ENCODE data around the gene TAT.

The TAT gene

GRCh38 chr16:71524566-71525553 is 52.0 kb downstream of the TAT start:
- no peaks in the 10 kb centered on the region for H3K27me3 ChIP-seq (ENCODE audit: insufficient read depth, low read depth, severe bottlenecking)
- no peaks in the 10 kb centered on the region for H3K9me3 ChIP-seq (ENCODE audit: severe bottlenecking)
- no peak overlapping the region for H3K4me3 ChIP-seq (ENCODE audit: low read depth, low read length)
- no peak for TF ChIP-seq CTCF (IDR thresholded peaks at IDR 0.05; ENCODE audit: low read depth, low read length)
- DNase-seq: no peak
- H3K36me3 ChIP-seq: no peaks in the 10 kb centered on the region
- no peak overlapping the region for H3K27ac ChIP-seq

GRCh38 chr16:71520550-71520949 is 56.3 kb downstream of the TAT start:
- Histone ChIP-seq H3K4me3 (ENCODE audit: low read depth, low read length) (no peak overlapping the region), H3K36me3 (no peaks in the 10 kb centered on the region), H3K27ac (no peak overlapping the region), H3K9me3 (ENCODE audit: severe bottlenecking) (no peaks in the 10 kb centered on the region), H3K27me3 (ENCODE audit: insufficient read depth, low read depth, severe bottlenecking) (no peaks in the 10 kb centered on the region)
- no peak for TF ChIP-seq CTCF (IDR thresholded peaks at IDR 0.05; ENCODE audit: low read depth, low read length)
- no peak for DNase-seq
